ENCODE data around the gene KRT39. TPM values are rescaled to one million over a fixed set of nuclear protein-coding genes. Genes with fewer than 3 reads are reported as not detected.

KRT39 gene
- total and polyA plus RNA-seq, 2 of the 13 experiments (the other 11 are each of a cell fraction or from before 2014, with no cell fraction given) = 0.07 to 1.2 TPM

GRCh38 chr17:40992666-40993065 is 25.9 kb upstream of the KRT39 start:
- ChIA-PET POLR2A (no interaction called here), CTCF (ENCODE audit: low intra/inter-chr PET ratio, low total read pairs) (no interaction called here)
- no peak overlapping the region for H3K27ac ChIP-seq (ENCODE audit: extremely low read length, insufficient read depth, low read length)
- no TSS peak for BruUV-seq (replicated peaks)
- H3K4me1 ChIP-seq (ENCODE audit: insufficient read depth, low read length) = peaks cover 5% of the 10 kb centered on the region; the same call in 1 of the 2 replicates
- no peaks in the 10 kb centered on the region for H3K36me3 ChIP-seq (replicated peaks in 1 of 2; ENCODE audit: control insufficient read depth in 1 of 2, insufficient read depth in 2 of 2, low read length in 2 of 2)
- no peaks in the 10 kb centered on the region for H3K79me2 ChIP-seq (ENCODE audit: insufficient read depth, low read length)
- in situ Hi-C loops (cut with HindIII; ENCODE audit: extremely low pct_ligation_motif_present, low pct_unique_long_range_greater_than_20kb) = no loop called here
- H3K4me3 ChIP-seq (replicated peaks in 1 of 3; ENCODE audit: insufficient read depth in 1 of 3, low read depth in 2 of 3, low read length in 3 of 3) = no peak overlapping the region
- TF ChIP-seq ZNF251 (CRISPR knock-in tag; IDR thresholded peaks at IDR 0.05) (no peak), POGZ (CRISPR knock-in tag; IDR thresholded peaks at IDR 0.05) (no peak), MTF2 (CRISPR knock-in tag; IDR thresholded peaks at IDR 0.05; ENCODE audit: borderline replicate concordance) (no peak), ZNF326 (CRISPR knock-in tag; IDR thresholded peaks at IDR 0.05; ENCODE audit: borderline replicate concordance) (no peak), CREBL2 (CRISPR knock-in tag; IDR thresholded peaks at IDR 0.05; ENCODE audit: borderline replicate concordance) (no peak), RAD21 (CRISPR knock-in tag; IDR thresholded peaks at IDR 0.05) (no peak), UBTF (CRISPR knock-in tag; IDR thresholded peaks at IDR 0.05) (no peak), PHF21A (CRISPR knock-in tag; IDR thresholded peaks at IDR 0.05) (no peak), ZNF773 (CRISPR knock-in tag; IDR thresholded peaks at IDR 0.05; ENCODE audit: borderline replicate concordance) (no peak)
- H3K27me3 ChIP-seq (ENCODE audit: control insufficient read depth in 1 of 2, insufficient read depth in 2 of 2, low read length in 2 of 2) = no peaks in the 10 kb centered on the region
- H3K9me3 ChIP-seq (ENCODE audit: low read length) = no peaks in the 10 kb centered on the region
- no peaks in the 10 kb centered on the region for H4K20me1 ChIP-seq (ENCODE audit: insufficient read depth, low read length)
- no peak overlapping the region for H2AFZ ChIP-seq (ENCODE audit: low read length)
- H3K4me2 ChIP-seq (ENCODE audit: low read depth, low read length) = no peak overlapping the region
- H3K9ac ChIP-seq (ENCODE audit: insufficient read depth, low read depth, low read length) = no peak overlapping the region
- no peak for FAIRE-seq
- ATAC-seq = no peak
- no peak for DNase-seq (ENCODE audit: low spot score)
- intact Hi-C loops (cut with micrococcal nuclease; ENCODE audit: unreplicated experiment) = no loop called here
- WGBS (ENCODE audit: low lambda C conversion rate) = 69% methylated on average over 3 of the region's 3 CpGs

Measured in HepG2 (cell line).